UCSD-AML1 (cell line): Measurements from ENCODE around the gene CAPSL.
"Not testable (repeated sequence)": the region's sequence is repeated elsewhere in the genome, so short reads cannot be mapped to it uniquely, and the experiment has no call there.

Source experiments
- DNase-seq: peaks from one replicate; lab custom pipeline; 2025; ENCODE audit not compliant: unreplicated experiment; lab: John Stamatoyannopoulos, UW

Gene CAPSL

DNA sequence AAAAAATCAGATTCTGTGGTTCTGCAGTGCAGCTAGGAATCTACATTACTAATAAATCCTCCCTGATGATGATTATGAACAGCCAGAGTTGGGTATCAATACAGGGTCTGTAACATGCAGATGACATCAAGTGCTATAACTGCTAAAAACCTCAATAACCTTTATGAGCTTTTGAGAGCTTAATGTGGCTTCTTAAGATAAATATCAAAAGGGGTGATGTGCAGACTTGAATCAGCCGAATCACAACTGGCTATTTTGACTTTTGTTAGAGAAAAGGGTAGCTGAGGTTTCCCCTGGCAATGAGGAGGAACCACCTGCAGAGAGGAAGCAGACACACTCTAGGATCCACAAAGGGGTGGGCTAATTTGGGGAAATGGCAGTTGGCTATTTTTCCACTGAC lies 30.2 kb downstream of the CAPSL start:
- no peak for DNase-seq

DNA sequence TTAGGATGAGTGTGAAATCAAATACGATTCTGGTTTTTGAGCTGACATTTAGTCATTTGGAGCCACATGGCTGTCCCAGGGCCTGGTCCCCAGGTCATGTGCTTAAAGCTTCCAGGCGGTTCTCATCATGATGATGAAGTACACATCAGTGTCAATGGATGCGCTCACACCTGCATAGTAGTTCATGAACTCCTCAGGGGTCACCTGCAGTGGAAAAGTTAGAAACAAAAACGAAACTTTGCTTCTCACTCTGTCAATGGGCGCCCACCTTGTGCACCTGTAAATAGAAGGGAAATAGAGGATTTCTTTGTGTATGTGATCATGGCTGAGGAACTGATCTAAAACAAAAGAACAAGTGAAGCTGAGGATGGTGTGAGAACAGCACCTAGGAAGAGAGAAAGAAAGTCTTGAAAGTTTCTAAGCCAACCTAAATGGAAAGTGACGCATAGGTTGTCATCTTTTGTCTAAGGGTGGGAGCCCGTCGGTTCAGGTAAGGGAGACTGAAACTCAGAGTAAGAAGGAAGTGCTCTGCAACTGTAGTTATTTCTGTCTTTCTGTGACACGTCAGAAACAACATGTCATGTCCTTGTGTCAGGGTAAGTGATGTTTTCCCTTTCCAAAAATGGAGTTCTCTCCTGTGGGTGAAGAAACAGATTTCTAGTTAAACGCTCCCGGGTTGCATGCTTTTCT lies 33.8 kb downstream of the CAPSL start:
- no peak for DNase-seq

DNA sequence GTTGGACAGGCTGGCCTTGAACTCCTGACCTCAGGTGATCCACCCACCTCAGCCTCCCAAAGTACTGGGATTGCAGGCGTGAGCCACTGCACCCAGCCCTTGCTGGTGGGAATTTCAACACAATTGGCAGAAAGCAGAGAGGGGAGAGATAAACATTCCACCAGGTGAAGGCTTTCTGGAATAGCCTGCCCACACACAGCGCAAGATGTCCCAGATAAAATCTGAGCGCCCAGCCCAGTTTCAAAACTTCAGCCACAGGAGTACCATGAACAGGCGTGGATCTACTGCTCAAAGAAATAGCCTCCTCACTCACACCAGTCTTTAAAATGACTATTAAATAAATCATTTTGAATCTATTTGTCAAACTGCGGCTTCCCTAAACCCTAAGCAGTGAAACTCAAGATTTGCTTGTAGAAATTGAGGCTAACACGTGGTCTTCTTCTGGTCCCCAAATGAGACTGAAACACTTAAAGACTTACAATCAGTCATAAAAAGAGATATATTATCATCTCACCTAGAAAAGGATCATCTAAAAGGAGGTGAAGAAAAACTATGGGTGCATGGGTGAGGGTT lies 34.7 kb downstream of the CAPSL start:
- DNase-seq: no peak

DNA sequence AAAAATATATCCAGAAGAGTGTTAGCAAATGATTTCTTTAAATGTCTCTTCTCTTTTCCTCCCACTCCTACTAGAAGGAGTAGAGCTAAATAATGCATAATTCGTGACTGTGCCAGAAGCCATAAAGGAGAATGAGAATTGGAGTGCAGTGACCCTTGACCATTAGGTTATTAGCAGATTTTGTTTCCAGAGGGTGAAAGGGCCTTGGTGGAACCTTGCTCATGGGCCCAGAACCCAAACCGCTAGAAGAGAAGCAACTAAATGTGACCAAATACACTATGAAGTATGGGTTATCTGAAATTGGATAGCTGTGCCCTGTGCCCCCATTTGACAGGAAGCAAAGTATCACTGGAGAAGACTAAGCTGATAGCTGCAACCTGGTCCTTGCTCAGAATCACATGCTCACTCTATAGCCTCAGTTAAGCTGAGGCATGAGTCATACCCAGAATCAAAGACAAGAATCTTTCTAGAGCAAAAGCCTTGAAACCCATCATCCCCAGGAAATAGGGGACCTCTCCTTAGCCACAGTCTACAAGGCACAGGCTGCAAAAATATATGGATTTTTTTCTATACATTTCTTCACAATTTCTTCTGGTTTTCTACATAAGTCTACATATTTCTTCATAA lies 36.3 kb downstream of the CAPSL start:
- no peak for DNase-seq

DNA sequence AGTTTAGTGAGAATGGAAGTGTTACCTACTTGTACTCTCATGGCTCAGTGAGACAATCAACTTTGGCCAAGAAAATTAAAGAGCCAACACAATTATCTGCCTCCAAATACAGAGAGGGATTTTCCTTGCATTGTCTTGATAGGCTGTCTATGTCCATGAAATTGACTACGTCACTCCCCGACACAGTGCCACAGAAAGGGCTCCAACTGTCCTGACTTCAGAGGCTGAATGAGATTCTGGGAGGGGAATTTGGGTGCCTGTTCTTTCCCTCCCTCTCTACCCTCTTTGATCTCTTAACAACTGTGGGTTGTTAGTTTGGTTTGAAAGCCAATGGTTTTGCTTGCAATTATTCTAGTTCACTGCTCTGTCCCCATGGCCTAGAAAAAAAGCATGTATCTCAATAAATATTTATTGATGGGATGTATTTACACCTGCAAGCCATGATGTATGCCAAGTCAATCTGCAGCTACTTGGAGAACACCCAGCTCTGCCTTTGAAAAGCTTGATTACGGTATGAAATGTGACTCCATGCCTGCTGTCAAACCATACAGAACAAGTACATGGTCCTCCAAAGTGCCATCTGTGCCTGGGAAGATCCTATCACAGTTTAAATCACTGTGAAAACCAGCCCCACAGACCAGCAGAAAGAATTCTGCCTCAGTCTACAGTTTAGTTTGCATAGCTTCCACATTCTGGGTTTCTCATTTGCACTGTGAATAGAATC lies 37.3 kb downstream of the CAPSL start:
- no peak for DNase-seq

DNA sequence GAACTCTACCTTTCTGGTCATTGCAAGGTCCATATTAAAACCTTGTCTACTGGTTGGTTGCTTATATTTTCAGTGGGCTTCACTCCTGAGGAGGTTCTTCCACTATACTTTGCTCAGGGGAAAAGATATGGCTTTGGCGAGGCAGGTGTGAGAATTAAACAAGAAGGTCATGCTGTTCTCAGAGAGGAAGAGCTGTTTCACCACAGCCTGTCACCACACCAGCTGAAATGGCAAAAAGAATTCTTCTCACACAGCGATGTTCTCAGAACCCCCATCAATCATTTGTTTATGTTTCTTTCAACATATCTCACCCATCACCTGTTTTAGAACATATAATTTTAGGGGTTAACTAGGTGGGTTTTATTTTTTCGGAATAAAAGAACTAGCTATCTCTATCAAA lies 38.6 kb downstream of the CAPSL start:
- DNase-seq: no peak

DNA sequence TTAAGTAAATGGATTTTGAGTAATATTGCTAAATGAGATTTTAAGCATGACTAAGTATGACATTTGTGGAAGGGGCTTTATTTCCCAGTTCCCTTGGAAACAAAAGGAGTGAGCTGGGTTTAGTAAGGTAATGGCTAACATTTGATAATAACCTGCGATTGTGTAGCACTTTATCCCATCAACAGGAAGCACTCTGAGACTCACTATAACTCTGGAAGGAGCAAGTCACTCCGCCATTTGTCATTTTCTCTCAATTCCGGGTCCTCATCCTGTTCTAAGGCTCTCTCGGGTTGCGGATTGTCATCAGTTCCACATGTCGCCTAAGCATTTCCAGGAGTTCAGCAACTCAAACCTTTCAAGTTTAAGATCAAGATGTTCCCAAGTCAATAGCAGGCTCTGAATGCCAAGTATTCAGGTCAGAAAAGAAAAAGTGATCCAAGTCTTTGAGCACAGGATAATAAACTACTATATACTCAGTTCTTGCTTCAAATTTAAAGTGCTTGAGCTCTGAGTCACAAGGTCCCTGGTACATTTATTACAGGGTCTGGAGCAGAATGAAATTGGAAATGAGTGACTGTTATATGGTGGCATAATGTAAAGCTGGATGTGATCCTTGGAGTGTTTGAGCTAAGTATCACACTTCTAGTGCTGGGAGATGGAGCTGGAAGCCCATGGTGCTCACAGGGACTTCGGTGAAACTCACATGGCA lies 39.3 kb downstream of the CAPSL start:
- no peak for DNase-seq

DNA sequence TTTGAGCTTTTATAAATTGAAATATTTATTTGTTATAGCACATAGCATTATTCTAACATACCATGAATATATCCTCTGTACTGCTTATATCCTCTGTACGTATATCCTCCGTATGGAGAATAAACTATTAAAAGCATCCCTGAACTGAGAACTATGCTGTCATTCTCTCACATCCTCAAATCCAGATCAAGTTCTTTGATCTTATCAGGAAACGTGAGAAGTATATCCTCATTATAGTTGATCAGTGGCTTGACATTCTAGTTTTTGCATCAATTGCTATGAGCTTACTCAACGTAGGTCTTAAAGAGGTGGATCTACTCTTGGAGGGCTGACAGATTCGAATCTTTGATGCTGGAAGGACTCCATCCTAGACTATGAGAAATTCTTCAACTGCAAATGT lies 44.3 kb downstream of the CAPSL start:
- DNase-seq: no peak

DNA sequence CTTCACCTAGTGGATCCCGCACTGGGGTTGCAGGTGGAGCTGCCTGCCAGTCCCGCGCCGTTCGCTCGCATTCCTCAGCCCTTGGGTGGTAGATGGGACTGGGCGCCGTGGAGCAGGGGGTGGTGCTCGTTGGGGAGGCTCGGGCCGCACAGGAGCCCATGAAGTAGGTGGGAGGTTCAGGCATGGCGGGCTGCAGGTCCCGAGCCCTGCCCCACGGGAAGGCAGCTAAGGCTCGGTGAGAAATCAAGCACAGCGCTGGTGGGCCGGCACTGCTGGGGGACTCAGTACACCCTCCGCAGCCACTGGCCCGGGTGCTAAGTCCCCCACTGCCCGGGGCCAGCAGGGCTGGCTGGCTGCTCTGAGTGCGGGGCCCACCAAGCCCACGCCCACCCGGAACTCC lies 45.6 kb downstream of the CAPSL start:
- DNase-seq: not testable (repeated sequence)

DNA sequence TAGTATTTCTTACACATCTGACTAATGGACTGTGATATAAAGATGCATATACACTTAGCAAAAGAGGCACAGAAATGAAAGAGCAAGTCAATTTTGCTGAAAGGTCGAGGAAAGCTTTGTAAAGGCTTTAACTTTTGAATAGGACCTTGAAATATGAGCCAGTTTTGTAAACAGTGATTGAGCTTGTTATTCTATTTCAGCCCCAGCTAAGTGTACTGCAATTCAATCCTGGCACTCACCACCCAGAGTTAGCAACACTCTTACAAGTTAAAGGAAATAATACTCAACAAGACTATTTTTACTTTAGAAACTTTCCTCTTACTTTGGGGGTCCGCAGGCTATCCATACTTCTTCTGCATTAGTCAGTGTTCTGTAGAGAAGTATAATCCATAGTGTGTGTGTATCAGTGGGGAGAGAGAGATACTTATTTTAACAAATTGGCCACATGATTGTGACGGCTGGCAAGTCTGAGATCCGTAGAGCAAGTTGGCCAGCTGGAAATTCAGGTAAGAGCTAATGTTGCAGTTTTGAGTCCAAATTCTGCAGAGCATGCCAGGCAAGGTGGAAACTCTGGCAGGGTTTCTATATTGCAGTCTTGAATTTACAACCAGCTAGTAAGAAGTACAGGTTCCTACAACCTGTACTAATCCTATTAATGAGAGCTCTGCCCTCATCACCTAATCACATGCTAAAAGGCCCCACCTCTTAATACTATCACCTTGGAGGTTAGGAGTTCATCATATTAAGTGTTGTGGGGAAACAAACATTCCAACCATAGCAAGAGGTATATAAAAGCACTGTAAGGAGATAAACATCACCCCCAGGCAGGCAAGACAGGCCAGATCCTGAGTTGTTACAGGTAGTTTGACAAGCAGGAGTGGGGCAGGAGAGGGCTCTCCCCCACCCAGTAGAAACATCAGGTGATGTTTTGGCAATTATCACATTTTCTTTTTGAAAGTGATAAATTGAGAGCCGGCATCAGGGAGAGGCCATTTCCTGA lies 48.1 kb downstream of the CAPSL start:
- no peak for DNase-seq

DNA sequence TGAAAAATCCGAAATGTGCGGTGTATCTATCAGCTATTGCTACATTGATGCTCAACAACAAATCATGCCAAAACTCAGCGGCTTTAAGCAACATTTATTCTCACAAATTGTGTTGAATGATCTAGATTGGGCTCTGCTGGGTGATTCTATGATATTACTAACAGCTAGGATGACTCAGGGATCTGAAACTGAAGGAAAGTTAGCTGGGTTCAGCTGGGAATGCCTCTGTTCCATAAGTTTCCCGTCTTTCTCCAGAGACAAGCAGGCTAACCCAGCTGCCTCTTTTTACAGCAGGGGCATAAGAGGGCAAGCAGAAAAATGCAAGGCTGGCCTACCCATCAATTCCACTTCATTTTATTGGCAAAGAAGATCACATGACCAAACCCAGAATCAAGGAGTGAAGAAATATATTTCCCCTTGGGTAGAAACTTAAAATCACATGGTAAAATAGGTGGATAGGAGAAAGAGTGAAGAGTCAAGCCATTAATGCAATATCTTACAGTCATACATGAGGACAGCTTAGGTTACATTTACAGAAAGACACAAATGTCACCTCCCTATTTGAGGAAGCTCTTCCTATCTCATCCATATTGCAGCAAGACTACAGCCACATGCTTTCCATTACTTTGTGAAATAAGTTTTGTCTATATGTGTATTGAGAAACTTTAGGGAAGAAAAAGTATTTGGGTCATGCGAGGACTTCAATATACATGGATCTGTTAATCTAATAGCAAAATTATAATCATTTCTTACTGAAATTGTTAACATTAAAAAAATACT lies 50.9 kb downstream of the CAPSL start:
- DNase-seq: no peak

DNA sequence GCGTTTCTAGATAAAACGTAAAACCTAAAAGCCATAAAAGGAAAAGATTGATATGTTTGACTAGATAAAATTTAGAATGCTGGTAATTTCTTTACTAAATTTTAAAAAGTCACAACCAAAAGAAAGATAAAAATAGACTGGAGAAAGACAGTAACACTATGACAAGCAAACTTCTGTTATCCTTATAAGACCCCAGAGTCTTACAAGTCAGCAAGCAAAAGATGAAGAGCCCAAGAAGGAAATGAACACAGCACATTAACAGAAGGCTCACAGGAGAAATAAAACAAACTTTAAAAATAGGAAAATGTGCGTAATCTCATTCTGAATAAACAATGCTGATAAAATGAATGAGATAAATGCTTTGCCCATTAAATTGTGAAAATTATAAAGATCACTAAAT lies 52.0 kb downstream of the CAPSL start:
- no peak for DNase-seq

DNA sequence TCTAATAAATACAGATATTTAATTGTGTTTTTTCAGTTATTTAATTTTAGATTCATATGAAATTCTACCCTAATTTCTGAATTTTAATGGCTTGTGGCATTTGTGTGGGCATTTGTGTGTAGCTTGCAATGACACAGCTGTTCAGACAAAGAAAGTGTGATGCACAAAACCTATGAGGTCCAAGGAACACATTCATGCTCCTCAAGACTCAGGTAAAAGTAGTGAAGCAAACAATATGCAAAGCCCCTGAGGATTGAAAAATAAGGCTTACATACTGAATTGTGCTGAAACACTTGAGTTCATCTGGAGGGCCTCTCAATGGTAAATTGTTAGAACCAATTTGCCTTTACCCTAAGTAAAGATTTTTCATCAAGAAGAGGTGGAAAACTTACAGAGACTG lies 53.6 kb downstream of the CAPSL start:
- DNase-seq: no peak

DNA sequence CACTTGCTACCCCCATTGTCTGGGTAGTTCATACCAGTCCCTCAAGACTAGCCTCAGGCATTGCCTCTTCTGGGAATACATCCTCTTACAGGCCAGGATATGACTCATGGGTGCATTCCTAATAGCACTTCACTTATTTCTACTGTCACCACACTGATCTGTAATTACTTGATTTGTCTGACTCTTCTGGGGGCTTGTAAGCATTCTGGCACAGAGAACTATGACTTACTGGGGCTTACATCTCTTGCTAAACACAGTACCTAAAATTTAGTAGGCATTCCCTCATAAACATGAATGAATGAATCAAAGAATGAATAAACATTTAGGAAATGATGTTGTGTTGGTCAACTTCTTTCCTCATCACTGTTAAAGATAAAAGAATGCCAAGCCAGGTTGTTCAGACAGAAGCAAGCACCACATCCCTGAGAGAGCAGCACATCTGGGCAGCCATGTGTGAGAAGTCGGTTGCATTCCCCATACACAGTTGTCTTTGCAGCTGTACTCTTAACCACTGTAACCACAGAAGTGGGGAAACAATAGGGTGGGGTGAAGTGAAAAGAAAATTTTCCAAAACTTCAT lies 54.1 kb downstream of the CAPSL start:
- peak; percentile 13 for DNase-seq

DNA sequence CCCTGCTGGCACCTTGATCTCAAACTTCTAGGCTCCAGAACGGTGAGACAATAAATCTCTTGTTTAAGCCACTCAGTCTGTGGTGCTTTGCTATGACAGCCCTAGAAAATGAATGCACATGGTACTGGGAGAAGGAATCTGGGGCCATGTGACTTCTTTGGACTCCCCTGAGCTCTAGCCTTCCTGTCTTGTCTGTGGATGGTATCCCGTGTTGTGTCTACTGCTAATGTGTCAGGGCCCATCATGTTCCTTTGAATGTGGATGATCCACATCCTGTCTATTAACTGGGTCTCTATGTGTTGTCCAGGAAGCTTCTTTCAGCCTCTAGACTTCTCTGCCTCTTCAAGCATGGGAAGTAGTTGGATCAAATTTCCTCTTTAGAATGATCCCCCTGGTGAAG lies 56.7 kb downstream of the CAPSL start:
- no peak for DNase-seq

DNA sequence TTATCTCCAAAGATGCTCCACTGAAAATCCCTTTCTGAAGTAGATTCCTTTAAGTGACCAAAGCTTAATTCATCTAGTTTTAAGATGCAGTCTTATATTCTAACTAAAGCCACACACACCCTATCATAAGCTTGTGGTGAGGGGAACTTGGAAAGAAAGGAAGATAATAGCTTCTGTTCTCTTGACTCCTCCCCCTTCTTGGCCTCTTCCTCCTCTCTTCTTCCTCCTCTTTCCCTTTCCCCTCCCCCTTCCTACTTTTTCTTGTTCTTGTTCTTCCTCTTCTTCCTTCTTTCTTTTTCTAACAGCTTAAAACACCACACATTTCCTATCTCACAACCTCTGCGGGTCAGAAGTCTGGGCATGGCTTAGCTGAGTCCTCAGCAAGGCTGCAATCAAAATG lies 58.3 kb downstream of the CAPSL start:
- DNase-seq: no peak

DNA sequence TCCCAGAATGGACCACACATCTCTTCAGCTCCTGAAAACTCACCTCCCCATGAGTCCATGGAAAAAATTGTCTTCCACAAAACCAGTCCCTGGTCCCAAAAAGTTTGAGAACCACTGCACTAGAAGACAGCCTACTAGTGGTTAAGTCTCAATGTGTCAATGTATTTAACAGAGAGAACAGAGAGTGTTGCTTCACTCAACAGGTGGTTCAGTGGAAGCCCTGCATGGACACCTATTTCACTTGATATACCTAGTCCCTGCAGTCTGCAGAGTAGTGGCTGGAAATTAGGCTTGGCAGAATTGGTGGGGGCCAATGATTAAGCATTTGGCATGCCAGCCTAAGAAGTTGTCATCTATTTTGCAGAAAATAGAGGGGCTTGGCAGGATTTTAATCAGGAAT lies 58.8 kb downstream of the CAPSL start:
- no peak for DNase-seq

DNA sequence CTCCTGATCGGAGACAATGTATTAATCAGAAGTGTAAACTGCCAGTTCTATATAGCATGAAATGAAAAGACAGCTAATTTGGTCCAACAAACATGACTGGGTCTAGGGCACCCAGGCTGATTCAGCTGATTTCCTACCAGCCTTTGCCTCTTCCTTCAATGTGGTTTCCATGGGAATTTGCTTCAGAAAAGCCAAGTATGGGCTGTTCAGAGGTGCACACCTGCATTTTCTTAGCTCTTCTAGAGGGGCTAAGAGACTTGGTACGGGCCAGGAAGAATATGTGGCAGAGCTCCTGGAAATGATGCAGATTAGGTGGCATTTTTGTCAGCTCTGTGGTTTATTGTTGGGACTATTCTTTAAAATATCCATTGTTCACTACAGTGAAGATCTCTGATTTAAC lies 59.3 kb downstream of the CAPSL start:
- DNase-seq: no peak

DNA sequence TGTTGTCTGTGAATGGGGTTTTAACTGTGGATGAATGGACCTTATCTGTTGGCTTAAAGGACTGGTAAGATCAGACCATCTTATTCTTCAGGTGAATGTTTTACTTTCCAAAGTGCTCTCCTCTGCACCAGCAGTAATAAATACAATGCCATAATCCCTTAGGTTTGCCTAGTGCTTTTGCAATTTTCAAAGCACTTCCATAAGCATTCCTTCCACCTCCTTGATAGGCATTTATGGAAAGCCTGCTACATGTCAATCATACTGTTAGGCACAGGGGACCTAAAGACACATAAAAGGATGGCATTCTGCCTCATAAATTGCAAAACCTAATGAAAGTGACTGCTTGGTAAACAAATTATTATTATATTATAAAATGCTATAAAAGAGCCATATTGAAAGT lies 60.3 kb downstream of the CAPSL start:
- no peak for DNase-seq
